ENCODE data around the gene IFT57.
"Not testable (repeated sequence)": the region's sequence is repeated elsewhere in the genome, so short reads cannot be mapped to it uniquely, and the experiment has no call there.

IFT57 gene

DNA sequence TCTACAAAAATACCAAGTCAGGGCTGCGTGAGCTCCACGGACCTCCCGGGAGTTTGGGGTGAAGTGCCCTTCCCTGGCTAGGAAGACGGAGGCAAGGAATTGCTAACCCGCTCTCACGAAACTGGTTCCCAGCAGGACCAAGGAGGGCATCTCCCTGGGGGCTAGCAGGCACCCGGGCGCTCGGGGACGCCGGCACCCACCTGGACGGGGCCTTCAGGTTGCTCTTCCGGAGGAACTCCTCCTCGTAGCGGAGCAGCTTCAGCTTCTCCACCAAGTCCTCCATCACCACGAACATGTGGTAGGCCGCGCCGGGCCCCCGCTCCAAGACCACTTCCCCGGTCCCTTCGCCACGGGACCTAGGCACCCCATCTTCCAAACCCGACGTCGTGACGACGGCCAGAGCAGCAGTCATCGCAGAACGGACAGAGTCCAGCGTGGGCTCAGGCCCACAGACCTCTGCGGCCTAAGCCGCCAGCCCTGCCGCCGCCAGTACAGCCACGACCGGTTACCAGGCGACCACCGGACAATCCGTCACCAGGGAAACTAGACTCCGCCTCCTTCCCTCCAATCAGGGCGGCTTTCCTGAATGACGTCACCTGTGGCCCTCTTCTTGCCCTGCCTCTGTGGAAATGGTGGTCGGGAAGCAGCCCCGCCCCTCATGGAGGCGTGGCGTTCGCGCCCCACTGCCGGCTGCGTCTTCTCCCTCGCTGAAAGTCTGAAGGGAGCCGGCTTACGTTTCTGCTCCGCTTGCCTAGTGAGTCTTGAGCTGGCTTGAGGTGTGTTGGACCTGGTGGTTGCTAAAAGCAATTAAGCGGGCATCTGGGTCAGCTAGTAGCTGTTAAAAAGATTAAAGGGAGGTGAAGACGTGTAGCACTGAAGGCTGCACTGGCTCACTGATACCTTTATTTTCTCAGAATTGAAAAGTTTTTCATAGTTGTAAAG lies at the start of gene IFT57:
Gene IFT57 (minus strand): TSS at position 514 of the 942 bp plus-strand sequence. CDS start 102 bp downstream, at position 412.
- FAIRE-seq: peak; percentile 100
- DNase-seq (ENCODE audit: insufficient read length, low spot score): peak; percentile 76

GRCh38 chr3:108271626-108272025 lies 49.4 kb upstream of the IFT57 start:
- FAIRE-seq: no peak
- no peak for DNase-seq (ENCODE audit: insufficient read length, low spot score)

DNA sequence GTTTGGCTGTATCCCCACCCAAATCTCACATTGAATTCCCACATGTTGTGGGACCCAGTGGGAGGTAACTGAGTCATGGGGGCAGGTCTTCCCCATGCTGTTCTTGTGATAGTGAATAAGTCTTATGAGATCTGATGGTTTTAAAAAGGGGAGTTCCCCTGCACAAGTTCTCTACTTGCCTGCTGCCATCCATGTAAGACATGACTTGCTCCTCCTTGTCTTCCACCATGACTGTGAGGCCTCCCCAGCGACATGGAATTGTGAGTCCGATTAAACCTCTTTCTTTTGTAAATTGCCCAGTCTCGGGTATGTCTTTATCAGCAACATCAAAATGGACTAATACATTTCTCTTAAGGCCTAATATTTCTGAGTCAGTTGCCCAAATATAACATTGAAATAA lies 46.0 kb upstream of the IFT57 start:
- not testable (repeated sequence) for DNase-seq (ENCODE audit: insufficient read length, low spot score); FAIRE-seq

GRCh38 chr3:108264534-108265298 lies 42.5 kb upstream of the IFT57 start:
- FAIRE-seq: peak; percentile 84
- DNase-seq (ENCODE audit: insufficient read length, low spot score): not testable (repeated sequence)

DNA sequence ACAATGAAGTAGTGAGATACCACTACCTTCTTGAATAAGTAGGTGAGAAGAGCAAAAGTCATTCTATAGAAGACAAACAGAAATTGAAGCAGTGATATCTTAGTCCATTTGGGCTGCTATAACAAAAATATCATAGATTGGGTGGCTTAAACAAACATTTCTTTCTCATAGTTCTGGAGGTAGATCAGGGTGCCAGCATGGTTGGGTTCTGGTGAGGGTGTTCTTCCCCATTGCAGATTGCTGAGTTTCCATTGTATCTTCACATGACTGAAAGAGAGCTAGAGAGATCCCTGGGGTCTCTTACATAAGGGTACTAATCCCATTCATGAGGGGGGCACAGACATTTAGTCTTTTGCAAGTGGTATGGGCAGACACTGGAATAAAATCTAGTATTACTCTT lies 32.9 kb upstream of the IFT57 start:
- DNase-seq (ENCODE audit: insufficient read length, low spot score): no peak
- FAIRE-seq: no peak

DNA sequence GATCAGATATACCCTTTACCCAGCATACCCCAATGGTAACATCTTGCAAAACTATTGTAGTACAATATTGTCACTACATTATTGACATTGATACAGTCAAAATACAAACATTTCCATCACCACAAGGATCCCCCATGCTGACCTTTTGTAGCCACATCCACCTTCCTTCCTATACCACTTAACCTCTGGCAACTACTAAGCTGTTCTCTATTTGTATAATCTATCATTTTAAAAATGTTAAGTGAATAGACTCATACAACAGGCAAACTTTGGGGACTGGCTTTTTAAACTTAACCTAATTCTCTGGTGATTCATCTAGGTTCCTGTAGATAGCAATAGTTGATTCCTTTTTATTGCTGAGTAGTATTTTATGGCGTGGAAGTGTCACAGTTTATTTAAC lies 29.6 kb upstream of the IFT57 start:
- DNase-seq (ENCODE audit: insufficient read length, low spot score) (no peak), FAIRE-seq (no peak)

GRCh38 chr3:108251265-108251664 lies 29.0 kb upstream of the IFT57 start:
- DNase-seq (ENCODE audit: insufficient read length, low spot score) (no peak), FAIRE-seq (no peak)

DNA sequence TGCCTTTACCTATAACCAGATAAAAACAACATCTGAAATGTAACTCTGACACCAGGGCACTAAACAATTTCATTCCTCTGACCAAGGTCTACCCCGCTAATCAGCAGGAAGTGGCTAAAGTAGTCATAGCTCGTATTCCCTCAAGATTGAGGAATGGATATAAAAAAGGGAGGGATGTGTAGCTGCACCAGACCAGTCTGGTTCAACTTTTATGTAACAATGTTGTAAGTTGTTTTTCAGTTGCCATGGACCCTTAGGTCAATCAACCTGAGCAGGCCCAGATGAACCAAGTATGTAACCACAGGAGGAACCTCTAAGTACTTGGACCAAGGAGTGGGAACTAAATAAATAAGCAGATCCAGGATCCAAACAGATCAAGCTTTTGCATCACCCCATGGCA lies 28.4 kb upstream of the IFT57 start:
- FAIRE-seq: no peak
- no peak for DNase-seq (ENCODE audit: insufficient read length, low spot score)

DNA sequence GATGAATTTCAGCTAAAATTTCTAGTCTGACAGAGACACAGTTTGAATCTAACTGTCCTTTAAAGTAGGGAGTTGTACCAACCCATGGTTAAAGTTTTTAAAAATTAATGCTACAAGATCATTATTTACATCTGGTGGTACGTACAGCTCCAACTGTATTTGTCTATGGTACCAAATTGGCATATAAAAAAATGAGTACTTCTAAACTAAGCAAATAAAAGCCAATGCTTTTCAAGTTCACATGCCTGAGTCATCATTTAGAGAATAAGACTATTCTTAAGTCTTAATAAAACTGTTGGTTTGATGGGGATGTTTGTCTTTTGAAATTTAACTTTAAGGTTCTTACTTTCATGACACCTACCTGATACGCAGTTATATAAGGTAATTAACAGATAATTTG lies 21.0 kb upstream of the IFT57 start:
- no peak for FAIRE-seq

GRCh38 chr3:108242776-108243175 lies 20.6 kb upstream of the IFT57 start:
- FAIRE-seq (no peak), DNase-seq (ENCODE audit: insufficient read length, low spot score) (no peak)

More for the DNA sequence above, 21.0 kb upstream of the IFT57 start:
- no peak for DNase-seq (ENCODE audit: insufficient read length, low spot score)

GRCh38 chr3:108241721-108242120 lies 19.5 kb upstream of the IFT57 start:
- FAIRE-seq (no peak), DNase-seq (ENCODE audit: insufficient read length, low spot score) (no peak)

DNA sequence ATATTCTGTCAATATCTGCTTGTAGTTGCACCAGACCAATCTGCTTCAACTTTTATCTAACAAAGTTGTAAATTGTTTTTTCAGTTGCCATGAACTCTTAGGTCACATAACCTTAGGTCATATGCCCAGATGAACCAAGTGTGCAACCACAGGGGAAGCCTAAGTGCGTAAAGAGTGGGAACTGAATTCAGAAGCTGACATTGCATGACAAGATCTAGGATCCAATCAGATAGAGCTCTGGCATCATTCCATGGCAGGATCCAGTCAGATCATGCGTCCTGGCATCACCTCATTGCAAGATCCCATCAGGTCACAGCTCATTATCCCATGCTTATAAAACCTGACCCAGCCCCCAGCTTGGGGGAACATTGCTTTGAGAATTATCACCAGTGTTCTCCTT lies 18.9 kb upstream of the IFT57 start:
- DNase-seq (ENCODE audit: insufficient read length, low spot score): no peak
- no peak for FAIRE-seq

DNA sequence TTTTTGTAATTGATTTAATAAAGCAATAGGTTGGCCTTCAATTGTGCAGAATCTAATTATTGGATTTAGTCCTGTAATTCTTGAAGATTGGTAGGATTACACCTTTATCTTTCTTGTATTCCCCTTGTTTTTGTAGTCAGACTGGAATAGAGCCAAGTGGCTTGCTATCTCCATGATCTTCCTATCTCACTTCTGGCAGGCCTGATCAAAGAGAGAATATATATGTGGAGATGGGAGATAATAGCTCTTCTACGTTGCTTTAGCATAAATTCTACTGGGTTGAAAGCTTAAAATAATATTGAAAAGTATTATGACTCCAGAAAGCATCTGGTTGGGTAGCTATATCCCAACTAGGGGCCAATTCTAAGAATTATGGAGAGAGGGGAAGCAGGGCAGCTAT lies 16.9 kb upstream of the IFT57 start:
- DNase-seq (ENCODE audit: insufficient read length, low spot score): no peak
- FAIRE-seq: peak; percentile 14

DNA sequence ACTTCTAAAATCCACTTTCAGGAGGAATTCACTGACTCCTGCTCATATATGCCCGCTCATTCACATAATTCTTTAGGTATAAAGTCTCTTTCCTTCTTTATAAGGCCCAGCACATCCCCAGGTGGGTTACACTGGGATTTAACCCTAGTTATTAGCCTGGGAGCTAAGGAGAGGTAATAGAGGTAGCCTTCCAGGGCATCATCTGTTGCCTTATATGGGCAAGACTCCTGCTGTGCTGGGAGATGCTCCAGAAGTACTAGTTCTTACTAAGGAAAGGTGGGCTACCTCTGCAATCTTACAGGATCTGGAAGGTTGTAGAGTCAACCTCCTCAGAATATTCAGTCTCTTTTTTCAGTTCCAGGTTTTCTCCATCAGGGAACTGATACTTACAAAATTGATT lies 13.1 kb upstream of the IFT57 start:
- no peak for FAIRE-seq
- no peak for DNase-seq (ENCODE audit: insufficient read length, low spot score)

GRCh38 chr3:108234387-108234957 lies 12.2 kb upstream of the IFT57 start:
- FAIRE-seq: no peak

DNA sequence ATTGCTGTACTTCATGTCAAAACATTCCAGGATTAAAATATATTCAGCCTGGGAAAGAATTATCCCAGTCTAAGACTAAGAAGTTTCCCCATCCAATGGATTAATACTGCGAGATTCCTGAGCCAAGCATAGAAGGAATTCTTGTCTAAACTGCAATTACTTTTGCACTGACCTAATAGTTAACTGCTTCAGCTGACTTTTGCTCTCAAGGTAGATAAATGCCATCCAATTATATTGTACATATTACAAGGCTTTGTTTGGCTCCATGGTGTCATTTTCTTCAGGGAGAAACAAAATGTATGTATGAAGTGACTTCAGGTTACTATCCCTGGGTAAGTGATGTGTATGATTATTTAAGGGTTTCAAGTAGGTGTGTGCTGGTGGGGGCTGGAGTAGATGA lies 6.1 kb upstream of the IFT57 start:
- DNase-seq (ENCODE audit: insufficient read length, low spot score) (no peak), FAIRE-seq (no peak)

More at GRCh38 chr3:108234387-108234957, 12.2 kb upstream of the IFT57 start:
- no peak for DNase-seq (ENCODE audit: insufficient read length, low spot score)

DNA sequence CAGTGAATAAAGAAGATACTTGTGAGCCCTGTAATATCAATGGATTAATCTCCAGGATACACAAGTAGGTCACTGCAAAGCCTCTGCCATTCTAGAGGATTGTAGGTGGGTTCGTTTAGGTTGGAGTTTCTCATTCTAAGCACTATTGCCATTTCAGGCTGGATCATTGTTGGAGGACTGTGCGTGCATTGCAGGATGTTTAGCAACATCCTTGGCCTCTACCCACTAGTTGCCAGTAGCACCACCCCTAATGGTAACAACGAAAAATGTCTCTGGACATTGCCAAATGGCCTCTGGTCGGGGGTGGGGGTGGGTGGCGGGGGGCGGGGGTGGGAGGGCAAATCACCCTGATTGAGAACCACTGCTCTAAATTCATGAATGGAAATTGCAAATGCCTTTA lies 4.9 kb upstream of the IFT57 start:
- FAIRE-seq (no peak), DNase-seq (ENCODE audit: insufficient read length, low spot score) (no peak)

GRCh38 chr3:108225221-108225620 lies 3.0 kb upstream of the IFT57 start:
- DNase-seq (ENCODE audit: insufficient read length, low spot score) (no peak), FAIRE-seq (no peak)

GRCh38 chr3:108223928-108224327 lies 1.7 kb upstream of the IFT57 start:
- FAIRE-seq (no peak), DNase-seq (ENCODE audit: insufficient read length, low spot score) (no peak)

- FAIRE-seq (peak; percentile 83), DNase-seq (ENCODE audit: insufficient read length, low spot score) (no peak)
Measured at GRCh38 chr3:108222853-108223565, 785 bp upstream of the IFT57 start.

- FAIRE-seq: peak; percentile 62
- DNase-seq (ENCODE audit: insufficient read length, low spot score): no peak
Measured at GRCh38 chr3:108221393-108221792, 831 bp downstream of the IFT57 start.

All from GM19239 (cell line).